WTC11 (cell line): ENCODE measurements around the gene CLK1.

Experiments used
- CTCF ChIP-seq: fragments of 200-600 bp; IDR thresholded peaks from 2 replicates; pipeline ENCODE4 v1.8.0; 2022; ENCODE audit warnings: antibody characterized with exemption
- TF ChIP-seq, protein P1 (sequence below): sonication (generic); formaldehyde crosslinking; IDR thresholded peaks from 2 replicates; pipeline ENCODE4 v1.8.1; 2022; ENCODE audit warnings: low read depth, mild to moderate bottlenecking, moderate library complexity, missing genetic modification reagents, borderline replicate concordance

DNA sequence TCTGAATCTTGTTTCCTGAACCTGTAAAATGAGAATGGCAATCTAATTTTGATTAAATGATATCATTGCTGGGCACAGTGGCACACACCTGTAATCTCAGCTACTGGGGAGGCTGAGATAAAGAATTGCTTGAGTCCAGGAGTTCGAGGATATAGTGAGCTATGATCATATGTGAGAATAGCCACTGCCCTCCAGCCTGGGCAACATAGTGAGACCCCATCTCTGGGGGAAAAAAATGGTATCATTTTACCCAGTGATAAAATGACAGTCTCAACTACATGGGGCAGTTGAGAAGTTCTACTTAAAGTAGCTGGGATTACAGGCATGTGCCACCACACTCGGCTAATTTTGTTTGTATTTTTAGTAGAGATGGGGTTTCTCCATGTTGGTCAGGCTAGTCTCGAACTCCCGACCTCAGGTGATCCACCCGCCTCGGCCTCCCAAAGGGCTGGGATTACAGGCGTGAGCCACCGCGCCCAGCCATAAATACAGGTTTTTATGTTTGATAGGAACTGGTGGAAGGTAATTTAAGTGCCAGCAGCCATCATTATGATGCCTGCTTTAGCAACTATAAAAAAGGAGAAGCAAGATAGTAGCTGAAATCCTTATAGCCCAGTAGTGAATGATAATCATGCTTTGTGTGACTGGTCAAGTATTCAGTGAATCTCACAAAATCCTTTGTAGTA, 35.7 kb downstream of the CLK1 start:
- TF ChIP-seq, protein P1, sequence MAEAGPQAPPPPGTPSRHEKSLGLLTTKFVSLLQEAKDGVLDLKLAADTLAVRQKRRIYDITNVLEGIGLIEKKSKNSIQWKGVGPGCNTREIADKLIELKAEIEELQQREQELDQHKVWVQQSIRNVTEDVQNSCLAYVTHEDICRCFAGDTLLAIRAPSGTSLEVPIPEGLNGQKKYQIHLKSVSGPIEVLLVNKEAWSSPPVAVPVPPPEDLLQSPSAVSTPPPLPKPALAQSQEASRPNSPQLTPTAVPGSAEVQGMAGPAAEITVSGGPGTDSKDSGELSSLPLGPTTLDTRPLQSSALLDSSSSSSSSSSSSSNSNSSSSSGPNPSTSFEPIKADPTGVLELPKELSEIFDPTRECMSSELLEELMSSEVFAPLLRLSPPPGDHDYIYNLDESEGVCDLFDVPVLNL (CRISPR knock-in tag), result no peak
- TF ChIP-seq CTCF, result no peak
